ENCODE measurements around the gene MYO1A. TPM values are rescaled to one million over a fixed set of nuclear protein-coding genes. Genes with fewer than 3 reads are reported as not detected.

MYO1A gene
- total RNA-seq, 1 experiment from 2014 or later, result 1.1 TPM

DNA sequence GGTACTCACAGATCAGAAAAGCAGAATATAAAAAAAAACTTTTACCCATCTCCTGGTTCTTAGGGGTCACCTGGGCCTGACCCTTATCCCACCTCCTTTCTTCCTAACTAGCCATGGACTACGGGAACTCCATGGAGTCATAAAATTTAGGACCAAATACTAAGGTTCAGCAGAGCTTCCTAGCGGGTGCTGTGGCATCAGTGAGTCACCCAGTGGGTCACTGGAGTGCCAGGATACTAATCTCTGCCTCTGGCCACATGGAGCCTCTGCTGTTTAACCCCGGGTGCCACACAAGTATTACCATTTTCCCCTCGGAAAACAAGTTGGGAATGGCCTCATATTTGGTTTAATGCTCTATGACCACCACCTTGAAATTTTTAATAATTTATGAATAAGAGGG lies 50.5 kb downstream of the MYO1A start:
- H3K27ac ChIP-seq (ENCODE audit: low read depth, low read length, poor library complexity, severe bottlenecking), result no peak overlapping the region
- CTCF ChIA-PET, result no interaction called here
- TF ChIP-seq EZH2 (IDR thresholded peaks at IDR 0.05; ENCODE audit: borderline replicate concordance, low read depth, low read length, poor library complexity, severe bottlenecking), result no peak
- TF ChIP-seq, protein P1, sequence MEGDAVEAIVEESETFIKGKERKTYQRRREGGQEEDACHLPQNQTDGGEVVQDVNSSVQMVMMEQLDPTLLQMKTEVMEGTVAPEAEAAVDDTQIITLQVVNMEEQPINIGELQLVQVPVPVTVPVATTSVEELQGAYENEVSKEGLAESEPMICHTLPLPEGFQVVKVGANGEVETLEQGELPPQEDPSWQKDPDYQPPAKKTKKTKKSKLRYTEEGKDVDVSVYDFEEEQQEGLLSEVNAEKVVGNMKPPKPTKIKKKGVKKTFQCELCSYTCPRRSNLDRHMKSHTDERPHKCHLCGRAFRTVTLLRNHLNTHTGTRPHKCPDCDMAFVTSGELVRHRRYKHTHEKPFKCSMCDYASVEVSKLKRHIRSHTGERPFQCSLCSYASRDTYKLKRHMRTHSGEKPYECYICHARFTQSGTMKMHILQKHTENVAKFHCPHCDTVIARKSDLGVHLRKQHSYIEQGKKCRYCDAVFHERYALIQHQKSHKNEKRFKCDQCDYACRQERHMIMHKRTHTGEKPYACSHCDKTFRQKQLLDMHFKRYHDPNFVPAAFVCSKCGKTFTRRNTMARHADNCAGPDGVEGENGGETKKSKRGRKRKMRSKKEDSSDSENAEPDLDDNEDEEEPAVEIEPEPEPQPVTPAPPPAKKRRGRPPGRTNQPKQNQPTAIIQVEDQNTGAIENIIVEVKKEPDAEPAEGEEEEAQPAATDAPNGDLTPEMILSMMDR (conservative IDR thresholded peaks at IDR 0.05; ENCODE audit: low read depth, low read length), result no peak
- POLR2A ChIA-PET (ENCODE audit: low non-redundant PET), result no interaction called here
- H3K36me3 ChIP-seq (ENCODE audit: insufficient read depth, low read length, poor library complexity, severe bottlenecking), result peaks cover 52% of the 10 kb centered on the region
- DNase-seq (ENCODE audit: low spot score), result no peak
- BruUV-seq (replicated peaks), result no TSS peak
- no peaks in the 10 kb centered on the region for H3K27me3 ChIP-seq (replicated peaks; ENCODE audit: insufficient read depth, low read depth, low read length, poor library complexity)
- H3K9me3 ChIP-seq (ENCODE audit: low read depth, low read length, poor library complexity, severe bottlenecking), result no peaks in the 10 kb centered on the region
- H3K4me3 ChIP-seq (ENCODE audit: low read depth, low read length, poor library complexity, severe bottlenecking), result no peak overlapping the region
- intact Hi-C loops (cut with micrococcal nuclease; ENCODE audit: unreplicated experiment), result no loop called here
- H3K4me1 ChIP-seq (ENCODE audit: insufficient read depth, low read length, poor library complexity, severe bottlenecking), result no peaks in the 10 kb centered on the region

DNA sequence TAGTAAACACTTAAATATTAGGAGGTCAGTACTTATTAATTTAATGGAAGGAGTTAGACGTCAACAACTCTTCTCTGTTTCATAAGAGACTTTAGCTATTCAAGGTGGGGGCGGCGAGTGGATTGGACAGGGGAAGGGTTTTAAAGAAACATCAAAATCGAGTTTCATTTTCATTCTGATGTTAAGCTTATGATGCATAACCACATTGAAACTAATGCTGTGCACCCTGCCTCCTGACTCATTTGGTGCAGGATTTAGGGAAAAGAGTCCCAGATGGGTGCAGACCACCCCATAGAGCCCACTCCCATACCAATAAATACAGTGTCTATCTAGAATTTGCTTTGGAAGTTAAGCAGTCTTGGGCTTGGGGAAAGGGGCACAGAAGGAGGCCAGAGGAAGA lies 50.9 kb downstream of the MYO1A start:
- H3K27ac ChIP-seq (ENCODE audit: low read depth, low read length, poor library complexity, severe bottlenecking), result no peak overlapping the region
- DNase-seq (ENCODE audit: low spot score), result no peak
- H3K27me3 ChIP-seq (replicated peaks; ENCODE audit: insufficient read depth, low read depth, low read length, poor library complexity), result no peaks in the 10 kb centered on the region
- ChIA-PET CTCF (no interaction called here), POLR2A (ENCODE audit: low non-redundant PET) (no interaction called here)
- no peak overlapping the region for H3K4me3 ChIP-seq (ENCODE audit: low read depth, low read length, poor library complexity, severe bottlenecking)
- no peak for TF ChIP-seq EZH2 (IDR thresholded peaks at IDR 0.05; ENCODE audit: borderline replicate concordance, low read depth, low read length, poor library complexity, severe bottlenecking)
- TF ChIP-seq, protein P1 (conservative IDR thresholded peaks at IDR 0.05; ENCODE audit: low read depth, low read length), result no peak
- intact Hi-C loops (cut with micrococcal nuclease; ENCODE audit: unreplicated experiment), result no loop called here
- no peaks in the 10 kb centered on the region for H3K4me1 ChIP-seq (ENCODE audit: insufficient read depth, low read length, poor library complexity, severe bottlenecking)
- H3K9me3 ChIP-seq (ENCODE audit: low read depth, low read length, poor library complexity, severe bottlenecking), result no peaks in the 10 kb centered on the region
- peaks cover 47% of the 10 kb centered on the region for H3K36me3 ChIP-seq (ENCODE audit: insufficient read depth, low read length, poor library complexity, severe bottlenecking)
- BruUV-seq (replicated peaks), result no TSS peak

DNA sequence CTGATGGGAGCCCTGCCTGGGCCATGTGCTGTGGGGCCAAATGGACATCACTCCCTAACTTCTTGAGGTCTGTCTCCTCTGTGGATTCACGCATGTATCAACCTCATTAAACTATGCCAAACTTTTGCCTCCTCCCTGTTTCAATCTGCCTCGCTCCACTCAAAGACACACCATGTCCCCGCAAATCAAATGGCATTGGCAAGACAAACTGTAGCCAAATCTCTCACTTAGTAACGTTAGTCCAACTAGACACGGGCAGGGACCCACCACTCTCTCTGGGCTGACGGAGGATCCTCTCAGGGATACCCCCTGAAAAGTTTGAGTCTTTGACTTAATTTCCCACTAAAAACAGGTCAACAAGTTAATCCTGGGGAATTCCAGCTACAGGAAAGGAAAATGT lies 51.6 kb downstream of the MYO1A start:
- Histone ChIP-seq H3K9me3 (ENCODE audit: low read depth, low read length, poor library complexity, severe bottlenecking) (no peaks in the 10 kb centered on the region), H3K36me3 (ENCODE audit: insufficient read depth, low read length, poor library complexity, severe bottlenecking) (peaks cover 41% of the 10 kb centered on the region), H3K27me3 (replicated peaks; ENCODE audit: insufficient read depth, low read depth, low read length, poor library complexity) (no peaks in the 10 kb centered on the region), H3K4me1 (ENCODE audit: insufficient read depth, low read length, poor library complexity, severe bottlenecking) (no peaks in the 10 kb centered on the region), H3K4me3 (ENCODE audit: low read depth, low read length, poor library complexity, severe bottlenecking) (no peak overlapping the region), H3K27ac (ENCODE audit: low read depth, low read length, poor library complexity, severe bottlenecking) (no peak overlapping the region)
- TF ChIP-seq EZH2 (IDR thresholded peaks at IDR 0.05; ENCODE audit: borderline replicate concordance, low read depth, low read length, poor library complexity, severe bottlenecking), result no peak
- TF ChIP-seq, protein P1 (conservative IDR thresholded peaks at IDR 0.05; ENCODE audit: low read depth, low read length), result no peak
- DNase-seq (ENCODE audit: low spot score), result no peak
- ChIA-PET CTCF (no interaction called here), POLR2A (ENCODE audit: low non-redundant PET) (no interaction called here)
- intact Hi-C loops (cut with micrococcal nuclease; ENCODE audit: unreplicated experiment), result no loop called here
- no TSS peak for BruUV-seq (replicated peaks)
